ENCODE data around the gene TMEM184A.

- TF ChIP-seq POLR2A (IDR thresholded peaks at IDR 0.05) (peak in 1 of 4 donors; percentile 34), CTCF (IDR thresholded peaks at IDR 0.05) (peak in 2 of 7 experiments; percentile 17 to 32), POLR2AphosphoS5 (IDR thresholded peaks at IDR 0.05) (peak; percentile 65 to 92 (median 79)), EP300 (IDR thresholded peaks at IDR 0.05) (no peak)
Measured at GRCh38 chr7:1569833-1570632, 14.0 kb upstream of the TMEM184A start, which contains the start of gene PSMG3.
